HepG2 (cell line): ENCODE results near the gene TCF12. TPM values are rescaled to one million over a fixed set of nuclear protein-coding genes. Genes with fewer than 3 reads are reported as not detected.

Experiments
- ATAC-seq: fragments of 200-7000 bp; cut with Tn5 transposase; 3 replicates; pipeline ENCODE4 v1.9.1; 2020; ENCODE audit warnings: mild to moderate bottlenecking, moderate library complexity
- BruUV-seq: library from RNA; stranded (reverse); fragments of 400-500 nt; replicated peaks from 2 replicates; lab custom pipeline; 2021; lab: Mats Ljungman, UMichigan
- CTCF ChIA-PET: fragments of 300-600 bp; formaldehyde crosslinking; extraction: SDS; loops from one replicate; lab custom pipeline; 2021; ENCODE audit warnings: low total read pairs, inconsistent platforms, low intra/inter-chr PET ratio; lab: Yijun Ruan, JAX
- POLR2A ChIA-PET: fragments of 350-600 bp; sonication (Branson Sonifier 250); formaldehyde crosslinking; loops from one replicate; lab custom pipeline; 2020; ENCODE audit warnings: antibody characterized with exemption, inconsistent platforms; lab: Yijun Ruan, JAX
- DNase-seq: peaks from one replicate; pipeline ENCODE4 v3.0.0-alpha.2; 2015; ENCODE audit warnings: low spot score
- FAIRE-seq: peaks from 3 replicates; lab custom pipeline; 2011; peaks lifted over from hg19 to GRCh38; lab: Jason Lieb, UNC
- H2AFZ ChIP-seq: one replicate; pipeline ENCODE4 v1.6.1; 2011; ENCODE audit warnings: low read length, inconsistent platforms
- H3K27ac ChIP-seq: fragments of 300-600 bp; 3 replicates; pipeline ENCODE4 v1.8.0; 2011; ENCODE audit warnings: mixed run types, mild to moderate bottlenecking, mixed read lengths, low read length, inconsistent platforms; ENCODE audit not compliant: insufficient read depth; ENCODE audit errors: extremely low read length
- H3K27me3 ChIP-seq, 2 experiments: fragments of 200-600 bp in 1 of 2; 2 replicates in 1 of 2; 3 replicates in 1 of 2; pipeline versions ENCODE4 v1.6.0 to v1.8.0; 2011; ENCODE audit warnings: low read length in 2 of 2, mild to moderate bottlenecking in 2 of 2, moderate library complexity in 2 of 2, inconsistent platforms in 1 of 2; ENCODE audit not compliant: insufficient read depth in 2 of 2, control insufficient read depth in 1 of 2
- H3K36me3 ChIP-seq, 2 experiments: fragments of 200-600 bp in 1 of 2; replicated peaks in 1 of 2; 2 replicates in 1 of 2; 3 replicates in 1 of 2; pipeline versions ENCODE4 v1.5.1 to v1.8.0; 2011; ENCODE audit warnings: low read length in 2 of 2, inconsistent platforms in 1 of 2; ENCODE audit not compliant: insufficient read depth in 2 of 2, control insufficient read depth in 1 of 2
- H3K4me1 ChIP-seq: 2 replicates; pipeline ENCODE4 v1.5.1; 2012; ENCODE audit warnings: low read length, inconsistent platforms; ENCODE audit not compliant: insufficient read depth
- H3K4me2 ChIP-seq: 2 replicates; pipeline ENCODE4 v1.6.0; 2011; ENCODE audit warnings: low read depth, low read length, inconsistent platforms
- H3K4me3 ChIP-seq, 3 experiments: fragments of 200-600 bp in 1 of 3; sonication (generic), shearing (Covaris generic) in 1 of 3; replicated peaks in 1 of 3; 2 replicates each; pipeline ENCODE4 v1.5.1; 2011 to 2016; ENCODE audit warnings: low read length in 3 of 3, inconsistent platforms in 2 of 3, low read depth in 2 of 3, mild to moderate bottlenecking in 2 of 3, control low read depth in 1 of 3, mixed read lengths in 1 of 3; ENCODE audit not compliant: insufficient read depth in 1 of 3
- H3K79me2 ChIP-seq: one replicate; pipeline ENCODE4 v1.6.1; 2011; ENCODE audit warnings: low read length, inconsistent platforms; ENCODE audit not compliant: insufficient read depth
- H3K9ac ChIP-seq: 2 replicates; pipeline ENCODE4 v1.6.0; 2011; ENCODE audit warnings: mild to moderate bottlenecking, low read depth, low read length, inconsistent platforms; ENCODE audit not compliant: insufficient read depth
- H3K9me3 ChIP-seq: 2 replicates; pipeline ENCODE4 v1.5.1; 2012; ENCODE audit warnings: mild to moderate bottlenecking, low read length
- H4K20me1 ChIP-seq: 2 replicates; pipeline ENCODE4 v1.6.0; 2011; ENCODE audit warnings: inconsistent platforms, mild to moderate bottlenecking, low read length, moderate library complexity; ENCODE audit not compliant: insufficient read depth
- AGO1 ChIP-seq: fragments of 200-400 bp; formaldehyde crosslinking; IDR thresholded peaks from 2 replicates; pipeline ENCODE4 v1.6.1; 2017; ENCODE audit warnings: mild to moderate bottlenecking, low read depth, low read length, moderate library complexity; ENCODE audit not compliant: poor library complexity, severe bottlenecking
- DNMT3B ChIP-seq: conservative IDR thresholded peaks from 2 replicates; pipeline ENCODE4 v1.6.1; 2016; ENCODE audit warnings: missing biosample characterization, control low read depth
- GTF3A ChIP-seq: sonication (generic); formaldehyde crosslinking; conservative IDR thresholded peaks from 2 replicates; pipeline ENCODE4 v1.4.0; 2020; ENCODE audit warnings: mild to moderate bottlenecking, missing genetic modification reagents
- HDAC6 ChIP-seq: fragments of 200-600 bp; sonication (generic); IDR thresholded peaks from 2 replicates; pipeline ENCODE4 v1.7.0; 2017; ENCODE audit warnings: mild to moderate bottlenecking, antibody characterized with exemption, low read length, low read depth
- HES4 ChIP-seq: sonication (generic); formaldehyde crosslinking; IDR thresholded peaks from 2 replicates; pipeline ENCODE4 v1.9.0; 2021; ENCODE audit warnings: mild to moderate bottlenecking, missing genetic modification reagents, borderline replicate concordance
- PRDM4 ChIP-seq: sonication (generic); formaldehyde crosslinking; IDR thresholded peaks from 2 replicates; pipeline ENCODE4 v1.9.0; 2021; ENCODE audit warnings: missing genetic modification reagents, borderline replicate concordance
- RERE ChIP-seq: IDR thresholded peaks from 2 replicates; pipeline ENCODE4 v1.6.1; 2016; ENCODE audit warnings: low read depth, missing genetic modification reagents, missing compliant biosample characterization
- U2AF2 ChIP-seq: fragments of 200-400 bp; formaldehyde crosslinking; IDR thresholded peaks from 2 replicates; pipeline ENCODE4 v1.6.1; 2017; ENCODE audit warnings: low read depth, mild to moderate bottlenecking, low read length
- ZKSCAN1 ChIP-seq: fragments of 150-350 bp; IDR thresholded peaks from 2 replicates; pipeline ENCODE4 v1.6.1; 2014; ENCODE audit warnings: low read length
- ZNF772 ChIP-seq: sonication (generic); formaldehyde crosslinking; IDR thresholded peaks from 2 replicates; pipeline ENCODE4 v1.5.0; 2020; ENCODE audit warnings: mild to moderate bottlenecking, missing genetic modification reagents
- WGBS: methylation state at CpG from one replicate; pipeline ENCODE4 v1.1.6; 2017; ENCODE audit warnings: low lambda C conversion rate; 5-methylcytosine and 5-hydroxymethylcytosine counted together
- in situ Hi-C: cut with HindIII; loops from 2 replicates; pipeline ENCODE4 v1.10.0; 2017; ENCODE audit warnings: low pct_unique_long_range_greater_than_20kb; ENCODE audit not compliant: extremely low pct_ligation_motif_present
- intact Hi-C: fragments of 100-400 bp; cut with micrococcal nuclease; formaldehyde crosslinking; loops from one replicate; pipeline ENCODE4 v1.10.0; 2022; ENCODE audit not compliant: unreplicated experiment
- polyA plus RNA-seq, 8 experiments: library from polyadenylated mRNA; depleted of rRNA in 3 of 8; stranded (reverse) in 7 of 8; unstranded in 1 of 8; fragments of >200 nt; fragmentation: Illumina TruSeq in 4 of 8; extraction: Trizol in 4 of 8; gene quantifications; 2 replicates each; pipeline versions ENCODE4 v1.2.1 to v1.2.3, GENCODE V29; 2011 to 2016; ENCODE audit warnings: low read depth in 4 of 8, missing spikeins in 1 of 8, mixed read lengths in 1 of 8; ENCODE audit not compliant: insufficient read depth in 1 of 8
- total RNA-seq, 5 experiments: library from RNA; depleted of rRNA; stranded (reverse); fragments of >200 nt; fragmentation: Illumina TruSeq; extraction: Trizol; gene quantifications; 2 replicates each; pipeline ENCODE4 v1.2.3, GENCODE V29; 2016; ENCODE audit warnings: low read depth in 1 of 5

TCF12 gene
- total and polyA plus RNA-seq, 2 of the 13 experiments (the other 11 are each of a cell fraction or from before 2014, with no cell fraction given) = 48.6 to 51.1 TPM

- POLR2A ChIA-PET = no interaction called here
- Histone ChIP-seq H3K9ac (no peak overlapping the region), H3K36me3 (peaks cover 0 to 1% of the 10 kb centered on the region in 2 experiments; a peak in 1 of 5 replicates), H3K9me3 (no peaks in the 10 kb centered on the region), H4K20me1 (peaks cover 6% of the 10 kb centered on the region; the same call in 1 of the 2 replicates), H3K79me2 (peaks cover 46% of the 10 kb centered on the region), H2AFZ (no peak overlapping the region), H3K4me3 (no peak overlapping the region), H3K4me1 (peaks cover 8% of the 10 kb centered on the region), H3K27me3 (no peaks in the 10 kb centered on the region), H3K4me2 (no peak overlapping the region), H3K27ac (no peak overlapping the region)
- TF ChIP-seq HES4 (CRISPR knock-in tag) = no peak
- TF ChIP-seq DNMT3B (CRISPR knock-in tag) = no peak
- FAIRE-seq (no peak), ATAC-seq (no peak), DNase-seq (no peak)
- BruUV-seq = no TSS peak
- in situ Hi-C loops (no loop called here), intact Hi-C loops (no loop called here)
- CTCF ChIA-PET = no interaction called here
- WGBS = 96% methylated on average over 2 of the region's 2 CpGs
These were observed 92.3 kb downstream of the TCF12 start for GRCh38 chr15:57010724-57011123.

- in situ Hi-C loops = no loop called here
- ChIA-PET POLR2A (no interaction called here), CTCF (no interaction called here)
- H3K36me3 ChIP-seq = peaks cover 0 to 2% of the 10 kb centered on the region in 2 experiments; a peak in 2 of 5 replicates
- intact Hi-C loops = no loop called here
- H4K20me1 ChIP-seq = peaks cover 6% of the 10 kb centered on the region; the same call in 1 of the 2 replicates
- 92% methylated on average over 3 of the region's 3 CpGs for WGBS
- H3K4me3 ChIP-seq = no peak overlapping the region
- FAIRE-seq (no peak), DNase-seq (no peak), ATAC-seq (no peak)
- peaks cover 23% of the 10 kb centered on the region for H3K4me1 ChIP-seq
- no peak overlapping the region for H3K4me2 ChIP-seq
- no TSS peak for BruUV-seq
- H3K9ac ChIP-seq = no peak overlapping the region
- peaks cover 54% of the 10 kb centered on the region for H3K79me2 ChIP-seq
- H2AFZ ChIP-seq = no peak overlapping the region
- H3K9me3 ChIP-seq = no peaks in the 10 kb centered on the region
- H3K27me3 ChIP-seq = no peaks in the 10 kb centered on the region
- no peak overlapping the region for H3K27ac ChIP-seq
- TF ChIP-seq PRDM4 = no peak
- TF ChIP-seq HDAC6 = no peak
- TF ChIP-seq GTF3A = no peak
- no peak for TF ChIP-seq RERE (CRISPR knock-in tag)
- TF ChIP-seq U2AF2 = no peak
- no peak for TF ChIP-seq AGO1
- TF ChIP-seq ZNF772 (CRISPR knock-in tag) = no peak
- no peak for TF ChIP-seq ZKSCAN1
These were observed 94.1 kb downstream of the TCF12 start for GRCh38 chr15:57012556-57012955.
